Aorta (tissue), 5 donors: ENCODE data around the gene TMEM95. TPM values are rescaled to one million over a fixed set of nuclear protein-coding genes. Genes with fewer than 3 reads are reported as not detected.

ENCODE experiments used
- ATAC-seq: fragments of 200-7000 bp; cut with Tn5 transposase; one replicate; pipeline ENCODE4 v1.9.1; 2022; ENCODE audit warnings: moderate library complexity; ENCODE audit not compliant: low FRiP score
- DNase-seq, 2 donors: peaks; one replicate each; pipeline ENCODE4 v3.0.0-alpha.2; 2020
- H3K27ac ChIP-seq, 2 donors: one replicate each; pipeline ENCODE4 v1.5.1; 2013; ENCODE audit warnings: low read length in 2 of 2, mild to moderate bottlenecking in 2 of 2, moderate library complexity in 2 of 2, control low read depth in 1 of 2, inconsistent platforms in 1 of 2, low read depth in 1 of 2
- H3K27me3 ChIP-seq, 2 donors: one replicate each; pipeline ENCODE4 v1.6.1; 2013; ENCODE audit warnings: control low read depth in 1 of 2, low read length in 1 of 2, mild to moderate bottlenecking in 1 of 2, moderate library complexity in 1 of 2; ENCODE audit not compliant: insufficient read depth in 2 of 2, control insufficient read depth in 1 of 2
- H3K36me3 ChIP-seq, 2 donors: one replicate each; pipeline ENCODE4 v1.6.1; 2013; ENCODE audit warnings: control low read depth in 1 of 2, low read length in 1 of 2, mild to moderate bottlenecking in 1 of 2; ENCODE audit not compliant: insufficient read depth in 2 of 2, control insufficient read depth in 1 of 2
- H3K4me1 ChIP-seq, 2 donors: one replicate each; pipeline ENCODE4 v1.6.1; 2013; ENCODE audit warnings: low read length in 2 of 2, control low read depth in 1 of 2, mild to moderate bottlenecking in 1 of 2, moderate library complexity in 1 of 2; ENCODE audit not compliant: insufficient read depth in 2 of 2, control insufficient read depth in 1 of 2
- H3K4me3 ChIP-seq, 2 donors: one replicate each; pipeline ENCODE4 v1.5.1; 2013; ENCODE audit warnings: low read length in 2 of 2, control low read depth in 1 of 2, mild to moderate bottlenecking in 1 of 2
- H3K9me3 ChIP-seq: one replicate; pipeline ENCODE4 v1.6.1; 2013; ENCODE audit warnings: mild to moderate bottlenecking, low read length; ENCODE audit not compliant: control insufficient read depth
- WGBS, 2 donors: extraction: QIAGEN DNeasy Blood & Tissue Kit; methylation state at CpG; one replicate each; pipeline ENCODE4 v1.1.7; 2013; 5-methylcytosine and 5-hydroxymethylcytosine counted together
- intact Hi-C, 2 donors: fragments of 100-400 bp; cut with DNase I; formaldehyde crosslinking; loops; one replicate each; pipeline versions ENCODE4 v1.14.2 to v1.15.0; 2022
- polyA plus RNA-seq, 2 donors: library from polyadenylated mRNA; stranded (reverse); fragments of 200-250 nt; gene quantifications; one replicate each; pipeline ENCODE4 v1.2.3, GENCODE V29; 2013
- total RNA-seq, 2 donors: library from RNA; stranded (reverse); fragmentation: NEBNext Ultra II Directional; extraction: Animal tissue kit (Norgen Biotek cat#: 25700); gene quantifications; one replicate each; pipeline ENCODE4 v1.2.1, GENCODE V29; 2021
- donor health status: healthy with polysubstance abuse.
- donor health status: Bipolar disorder and iron deficiency.
- donor health status: DM: no; HTN: no; CAD: no.
- donor health status: DM: no; HTN: no; CAD: no.
- donor health status: DM: yes; HTN: yes; CAD: no.

Gene TMEM95
- total and polyA plus RNA-seq, 4 donors, result not detected

- Histone ChIP-seq H3K27me3 (no peaks in the 10 kb centered on the region), H3K27ac (no peak overlapping the region), H3K4me3 (no peak overlapping the region), H3K36me3 (no peaks in the 10 kb centered on the region), H3K9me3 (no peaks in the 10 kb centered on the region), H3K4me1 (no peaks in the 10 kb centered on the region)
- 54% methylated on average over 23 of the region's 23 CpGs for WGBS, 2 donors
- intact Hi-C loops, result no loop called here
- DNase-seq (no peak), ATAC-seq (no peak)
Observed at GRCh38 chr17:7384489-7385081, 29.6 kb downstream of the TMEM95 start.

DNA sequence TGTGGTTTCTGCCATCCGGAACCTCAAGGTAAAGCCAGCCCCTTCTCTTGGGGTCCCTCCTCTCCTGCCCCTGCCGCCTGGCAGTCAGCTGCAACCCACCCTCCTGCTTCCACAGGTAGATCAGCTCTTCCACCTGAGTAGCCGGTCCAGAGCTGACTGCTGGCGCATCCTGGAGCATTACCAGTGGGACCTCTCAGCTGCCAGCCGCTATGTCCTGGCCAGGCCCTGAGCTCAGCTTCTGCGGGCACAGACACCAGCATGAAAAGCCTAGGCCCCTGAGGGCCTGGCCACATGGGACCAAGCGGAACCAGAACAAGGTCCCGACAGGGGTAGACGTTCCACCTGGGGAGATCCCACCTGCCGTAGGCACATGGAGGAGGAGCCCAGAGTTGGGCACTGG is 33.9 kb downstream of the TMEM95 start:
- no peak for ATAC-seq
- intact Hi-C loops, result no loop called here
- no peaks in the 10 kb centered on the region for H3K36me3 ChIP-seq
- no peaks in the 10 kb centered on the region for H3K4me1 ChIP-seq
- DNase-seq, result no peak
- H3K27ac ChIP-seq, result no peak overlapping the region
- H3K9me3 ChIP-seq, result no peaks in the 10 kb centered on the region
- WGBS, 2 donors, result 95 to 96% methylated on average over 10 of the region's 10 CpGs
- H3K4me3 ChIP-seq, result no peak overlapping the region
- no peaks in the 10 kb centered on the region for H3K27me3 ChIP-seq

DNA sequence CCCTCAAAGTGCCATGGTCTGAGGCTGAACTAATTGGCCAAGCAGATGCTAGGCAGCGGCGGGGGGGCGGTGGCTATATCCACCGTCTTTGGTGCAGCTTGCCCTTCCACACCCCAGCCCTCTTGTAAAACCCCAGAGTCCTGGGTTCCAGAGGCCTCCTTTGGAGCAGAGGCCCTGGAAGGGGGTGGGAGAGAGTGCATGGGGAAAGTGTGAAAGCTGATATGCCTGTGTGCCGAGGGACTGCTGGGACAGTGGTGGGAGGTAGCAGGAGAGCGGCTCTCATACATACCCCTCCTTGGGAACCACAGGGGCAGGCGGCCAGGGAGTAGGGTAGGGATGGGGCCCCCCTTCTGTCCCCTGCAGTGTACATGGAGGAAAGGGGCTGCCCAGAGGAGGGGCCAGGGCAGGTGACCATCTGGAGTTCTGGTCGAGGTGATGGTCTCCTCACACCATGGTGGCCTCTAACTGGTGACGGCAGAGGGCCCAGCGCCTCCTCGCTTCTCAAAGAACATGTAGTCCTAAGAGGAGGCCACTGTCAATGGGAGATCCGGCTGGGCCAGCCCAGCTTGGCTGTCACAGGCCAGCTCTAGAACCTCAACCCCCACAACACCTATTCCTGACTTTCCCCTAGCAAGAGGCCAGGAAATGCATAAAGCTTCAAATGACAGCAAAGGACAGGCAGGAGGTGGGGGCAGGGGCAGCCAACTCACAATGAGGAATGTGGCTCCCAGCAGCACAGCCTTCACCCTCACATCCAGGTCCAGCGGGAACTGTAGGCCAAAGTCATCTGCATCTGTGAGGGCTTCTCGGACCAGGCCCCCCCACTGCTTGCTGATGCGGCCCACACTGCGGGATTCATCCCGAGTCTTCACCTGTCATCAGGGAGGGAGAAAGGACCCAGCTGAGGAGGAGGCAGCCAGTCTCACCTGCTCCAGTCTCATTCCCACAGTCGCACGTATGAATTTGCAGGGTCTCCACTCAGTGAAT is 35.3 kb downstream of the TMEM95 start:
- ATAC-seq, result no peak

DNA sequence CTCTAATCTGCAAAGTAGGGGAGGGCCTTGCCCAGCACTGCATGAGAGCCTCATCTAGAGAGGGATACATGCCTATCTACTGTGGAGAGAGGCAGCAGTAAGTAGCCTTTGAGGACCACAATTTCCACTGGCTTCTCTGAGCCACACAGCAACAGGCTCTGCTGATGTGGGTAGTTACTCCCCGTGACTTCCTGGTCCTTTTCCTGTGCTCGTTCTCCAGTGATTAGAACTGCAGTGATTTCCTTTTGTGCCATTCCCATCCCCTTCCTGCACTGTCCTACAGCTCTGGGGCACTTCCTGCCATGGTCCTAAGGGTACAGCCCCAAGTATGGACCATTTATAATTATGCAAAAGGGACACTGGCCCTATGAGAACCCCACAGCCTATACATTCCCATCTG is 36.4 kb downstream of the TMEM95 start:
- Histone ChIP-seq H3K9me3 (no peaks in the 10 kb centered on the region), H3K4me3 (no peak overlapping the region), H3K36me3 (no peaks in the 10 kb centered on the region), H3K27ac (no peak overlapping the region), H3K27me3 (no peaks in the 10 kb centered on the region), H3K4me1 (no peaks in the 10 kb centered on the region)
- DNase-seq (no peak), ATAC-seq (no peak)
- 83 to 87% methylated on average over 2 of the region's 2 CpGs for WGBS, 2 donors
- intact Hi-C loops, result loop anchor here in 1 of 2 donors (5.0 kb wide), 1 partner anchor 34 kb away; the partner anchor contains the start of gene TMEM95

More for the DNA sequence above, 35.3 kb downstream of the TMEM95 start:
- no peak overlapping the region for H3K4me3 ChIP-seq
- DNase-seq, result no peak
- WGBS, 2 donors, result 86 to 92% methylated on average over 19 of the region's 19 CpGs
- no peaks in the 10 kb centered on the region for H3K36me3 ChIP-seq
- H3K4me1 ChIP-seq, result no peaks in the 10 kb centered on the region
- H3K9me3 ChIP-seq, result no peaks in the 10 kb centered on the region
- H3K27me3 ChIP-seq, result no peaks in the 10 kb centered on the region
- intact Hi-C loops, result loop anchor here in 1 of 2 donors (5.0 kb wide), 1 partner anchor 33 kb away; the partner anchor contains the start of gene TMEM95
- H3K27ac ChIP-seq, result no peak overlapping the region

DNA sequence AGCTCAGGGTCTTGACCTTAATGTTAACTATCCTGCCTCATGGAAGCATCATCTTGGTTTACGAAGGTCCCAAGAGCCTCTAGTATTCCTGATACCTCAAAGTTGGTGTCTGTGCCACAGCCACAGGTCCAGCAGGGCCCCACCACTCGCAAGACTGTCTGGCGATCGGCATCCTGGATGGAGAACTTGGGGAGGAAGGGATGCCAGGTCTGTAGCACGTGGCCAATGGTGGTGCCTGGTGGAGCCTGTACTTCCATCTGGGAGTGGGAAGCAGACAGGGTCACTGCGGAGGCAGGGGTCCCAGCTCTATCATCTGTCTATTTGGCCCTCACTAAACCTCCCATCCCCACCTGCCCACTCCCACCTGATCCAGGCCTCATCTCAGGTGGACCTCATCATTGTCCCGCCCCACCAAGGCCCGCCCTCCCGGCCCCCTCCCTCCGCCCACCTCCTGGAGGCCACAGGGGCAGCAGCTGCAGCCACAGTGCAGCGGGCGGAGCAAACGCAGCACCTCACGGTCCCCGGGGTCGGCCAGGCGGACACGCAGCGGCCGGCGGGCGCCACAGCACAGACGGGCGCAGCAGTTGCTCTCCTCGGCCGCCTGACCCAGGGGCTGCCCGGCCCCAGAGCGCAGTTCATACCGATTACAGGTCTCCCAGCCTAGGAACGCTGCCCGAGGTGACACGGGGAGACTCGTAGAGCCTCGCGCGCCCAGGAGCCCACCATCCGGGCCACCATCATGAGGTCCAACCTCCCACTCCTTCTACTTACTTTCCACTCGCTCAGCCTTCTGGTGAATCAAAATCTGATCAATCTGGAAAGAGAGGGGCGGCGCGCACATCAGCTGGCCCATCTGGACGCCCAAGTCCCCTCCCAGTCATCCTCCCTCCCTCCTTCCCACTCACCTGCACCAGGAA is 38.0 kb downstream of the TMEM95 start:
- Histone ChIP-seq H3K36me3 (no peaks in the 10 kb centered on the region), H3K4me1 (no peaks in the 10 kb centered on the region), H3K9me3 (no peaks in the 10 kb centered on the region), H3K4me3 (no peak overlapping the region), H3K27me3 (no peaks in the 10 kb centered on the region), H3K27ac (no peak overlapping the region)
- DNase-seq (peak in 1 of 2 donors; percentile 73), ATAC-seq (no peak)
- intact Hi-C loops, result loop anchor here in 1 of 2 donors (5.0 kb wide), 1 partner anchor 36 kb away; the partner anchor contains the start of gene TMEM95
- WGBS, 2 donors, result 79 to 84% methylated on average over 38 to 42 of the region's 42 CpGs

- Histone ChIP-seq H3K4me1 (no peaks in the 10 kb centered on the region), H3K9me3 (no peaks in the 10 kb centered on the region), H3K36me3 (no peaks in the 10 kb centered on the region), H3K27ac (peak overlapping the region; percentile 19 to 45), H3K4me3 (peak overlapping the region; percentile 53 to 89), H3K27me3 (no peaks in the 10 kb centered on the region)
- WGBS, 2 donors, result 8 to 9% methylated on average over 43 to 48 of the region's 48 CpGs
- intact Hi-C loops, result loop anchor here (1.0 to 5.0 kb wide), 2 partner anchors 9 to 37 kb away; partner anchors contain the start of gene TMEM95 (in 1 of the 2)
- peak; percentile 42 for ATAC-seq
- DNase-seq, result peak in 1 of 2 donors; percentile 74
Observed at GRCh38 chr17:7393613-7394451, 38.9 kb downstream of the TMEM95 start.

DNA sequence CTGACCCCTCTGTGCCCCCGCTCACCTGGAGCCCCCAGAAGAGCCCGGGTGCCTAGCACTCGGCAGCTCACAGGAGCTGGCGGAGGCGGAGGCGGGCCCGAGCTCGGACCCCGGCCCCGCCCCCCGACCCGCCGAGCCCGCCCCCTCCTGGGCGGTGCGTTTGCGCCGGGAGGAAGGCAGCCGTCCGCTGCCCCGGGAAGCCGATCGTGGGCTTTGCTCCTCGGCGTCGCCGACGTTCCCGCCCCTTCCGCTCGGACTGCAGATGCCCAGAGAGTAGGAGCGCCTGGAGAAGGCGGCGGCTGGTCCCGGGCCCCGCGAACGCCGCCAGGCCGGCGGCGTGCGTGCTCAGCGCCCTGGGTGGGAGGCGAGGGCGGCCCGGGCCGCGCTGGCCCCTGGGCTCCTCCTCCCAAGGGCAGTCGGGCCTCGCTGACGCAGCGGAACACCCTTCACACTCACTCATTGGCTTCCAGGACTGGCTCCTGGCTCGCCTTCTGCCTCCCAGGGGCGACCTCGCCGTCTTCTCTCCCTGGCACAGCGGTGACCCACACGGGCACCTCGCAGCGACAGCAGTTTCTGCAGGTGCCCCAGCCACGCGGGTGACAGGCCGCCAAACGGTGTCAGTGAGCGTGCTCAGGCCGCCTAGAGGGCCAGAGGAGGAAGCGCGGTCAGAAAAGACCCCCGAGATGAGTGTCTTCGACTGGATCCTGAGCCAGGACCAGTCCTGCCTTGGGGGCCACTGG is 39.7 kb downstream of the TMEM95 start, which contains the start of gene PLSCR3:
Gene PLSCR3, minus strand, starts transcription at position 74 of the 740 bp plus-strand sequence. CDS start 415 bp downstream, outside the sequence.
- Histone ChIP-seq H3K27me3 (no peaks in the 10 kb centered on the region), H3K27ac (peak within 1 kb of the TSS; percentile 45 to 88), H3K9me3 (no peaks in the 10 kb centered on the region), H3K4me1 (no peaks in the 10 kb centered on the region), H3K36me3 (no peaks in the 10 kb centered on the region), H3K4me3 (peak within 1 kb of the TSS; percentile 53 to 89)
- 0% methylated on average over 47 to 71 of the region's 71 CpGs for WGBS, 2 donors
- intact Hi-C loops, result loop anchor here (1.0 to 5.0 kb wide), 2 partner anchors 9 to 37 kb away; partner anchors contain the start of gene TMEM95 (in 1 of the 2)
- ATAC-seq (peak; percentile 95), DNase-seq (peak; percentile 93 to 95)
